Activated T-helper 9 cell treated with anti-CD3 and anti-CD28 coated beads, Interleukin-2, amount 50 U/mL, for 16 hours (primary cell): ENCODE measurements around the gene RAB5A.
"Not testable (repeated sequence)": the region's sequence is repeated elsewhere in the genome, so short reads cannot be mapped to it uniquely, and the experiment has no call there.

Source experiments
- DNase-seq: peaks from one replicate; pipeline ENCODE4 v3.0.0-alpha.2; 2020; ENCODE audit warnings: low read depth

RAB5A gene

GRCh38 chr3:19946832-19947548 lies at the start of gene RAB5A:
Gene RAB5A, plus strand, starts transcription at chr3:19947097. Its CDS starts 3,802 bp downstream, at chr3:19950899.
- peak; percentile 97 for DNase-seq

GRCh38 chr3:19898721-19899120 lies 48.2 kb upstream of the RAB5A start:
- no peak for DNase-seq

- no peak for DNase-seq
Observed at GRCh38 chr3:19899264-19899663, 47.6 kb upstream of the RAB5A start.

GRCh38 chr3:19899833-19900232 lies 47.1 kb upstream of the RAB5A start:
- DNase-seq, result not testable (repeated sequence)

- DNase-seq, result no peak
Observed at GRCh38 chr3:19901337-19901736, 45.6 kb upstream of the RAB5A start.

- DNase-seq, result no peak
Observed at GRCh38 chr3:19901918-19902317, 45.0 kb upstream of the RAB5A start.

- DNase-seq, result no peak
Observed at GRCh38 chr3:19903649-19904048, 43.2 kb upstream of the RAB5A start.

- DNase-seq, result no peak
Observed at GRCh38 chr3:19907523-19907922, 39.4 kb upstream of the RAB5A start.

GRCh38 chr3:19911452-19911851 lies 35.4 kb upstream of the RAB5A start:
- DNase-seq, result no peak

GRCh38 chr3:19917167-19917566 lies 29.7 kb upstream of the RAB5A start:
- no peak for DNase-seq

GRCh38 chr3:19920401-19921080 lies 26.4 kb upstream of the RAB5A start:
- no peak for DNase-seq

GRCh38 chr3:19931180-19931692 lies 15.7 kb upstream of the RAB5A start:
- DNase-seq, result no peak

- DNase-seq, result no peak
Observed at GRCh38 chr3:19931767-19932188, 15.1 kb upstream of the RAB5A start.

- no peak for DNase-seq
Observed at GRCh38 chr3:19932422-19932821, 14.5 kb upstream of the RAB5A start.

GRCh38 chr3:19934098-19934566 lies 12.8 kb upstream of the RAB5A start, which contains the start of gene EFHB:
Gene EFHB, minus strand, starts transcription at chr3:19934217. Its CDS starts 199 bp downstream, at chr3:19934018.
- DNase-seq, result no peak

GRCh38 chr3:19937459-19938294 lies 9.2 kb upstream of the RAB5A start:
- no peak for DNase-seq

GRCh38 chr3:19938295-19938627 lies 8.6 kb upstream of the RAB5A start:
- DNase-seq, result no peak

GRCh38 chr3:19940643-19941042 lies 6.3 kb upstream of the RAB5A start:
- DNase-seq, result no peak

- no peak for DNase-seq
Observed at GRCh38 chr3:19945534-19945933, 1.4 kb upstream of the RAB5A start.

- DNase-seq, result no peak
Observed at GRCh38 chr3:19945969-19946831, 697 bp upstream of the RAB5A start.

- DNase-seq, result peak; percentile 26
Observed at GRCh38 chr3:19947549-19948225, 790 bp downstream of the RAB5A start.
